GM21367 (cell line): Measurements from ENCODE around the gene MYLK.
"Not testable (repeated sequence)": the region's sequence is repeated elsewhere in the genome, so short reads cannot be mapped to it uniquely, and the experiment has no call there.

Source experiments
- ATAC-seq: cut with Tn5 transposase; IDR thresholded peaks from one replicate; pipeline ENCODE4 v1.9.1; 2021; ENCODE audit not compliant: unreplicated experiment

The MYLK gene

GRCh38 chr3:123703663-123704062 lies 180.5 kb downstream of the MYLK start:
- not testable (repeated sequence) for ATAC-seq

DNA sequence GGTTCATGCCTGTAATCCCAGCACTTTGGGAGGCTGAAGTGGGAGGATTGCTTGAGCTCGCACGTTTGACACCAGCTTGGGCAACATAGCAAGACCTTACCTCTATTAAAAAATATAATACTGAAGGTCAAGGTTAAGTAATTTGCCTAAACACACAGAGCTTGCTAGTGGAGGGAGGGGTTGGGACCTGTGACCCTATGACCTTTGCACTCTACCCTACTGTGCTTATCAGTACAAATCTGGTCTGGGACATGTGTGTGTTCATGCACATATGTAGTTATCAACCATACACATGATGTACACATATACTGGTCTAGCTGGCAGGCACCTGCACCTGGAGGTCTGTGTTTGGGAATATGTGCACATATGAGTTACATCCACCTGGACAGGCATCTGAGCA lies 181.4 kb downstream of the MYLK start:
- no peak for ATAC-seq

GRCh38 chr3:123702057-123702456 lies 182.1 kb downstream of the MYLK start:
- ATAC-seq: not testable (repeated sequence)

- ATAC-seq: no peak
Observed at GRCh38 chr3:123700791-123701722, 183.1 kb downstream of the MYLK start.

DNA sequence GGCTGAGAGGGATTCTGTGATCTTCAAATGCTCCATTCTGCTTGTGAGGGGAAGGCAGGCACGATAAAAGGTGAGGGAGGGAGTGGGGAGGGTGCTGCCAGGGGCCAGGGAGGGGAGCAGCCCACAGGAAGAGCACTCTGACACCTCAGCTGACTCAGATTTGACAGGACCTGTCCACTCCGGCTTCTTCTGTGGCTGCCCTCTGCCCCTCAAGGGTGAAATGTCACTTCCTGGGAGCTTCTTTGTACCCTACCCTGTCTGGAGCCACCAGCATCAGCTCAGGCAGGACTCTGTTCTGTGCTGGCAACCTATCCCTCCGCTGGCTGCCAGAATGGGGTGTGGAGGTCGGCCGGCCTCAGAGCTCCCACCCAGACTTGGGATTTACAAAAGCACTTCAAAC lies 185.3 kb downstream of the MYLK start:
- ATAC-seq: no peak

DNA sequence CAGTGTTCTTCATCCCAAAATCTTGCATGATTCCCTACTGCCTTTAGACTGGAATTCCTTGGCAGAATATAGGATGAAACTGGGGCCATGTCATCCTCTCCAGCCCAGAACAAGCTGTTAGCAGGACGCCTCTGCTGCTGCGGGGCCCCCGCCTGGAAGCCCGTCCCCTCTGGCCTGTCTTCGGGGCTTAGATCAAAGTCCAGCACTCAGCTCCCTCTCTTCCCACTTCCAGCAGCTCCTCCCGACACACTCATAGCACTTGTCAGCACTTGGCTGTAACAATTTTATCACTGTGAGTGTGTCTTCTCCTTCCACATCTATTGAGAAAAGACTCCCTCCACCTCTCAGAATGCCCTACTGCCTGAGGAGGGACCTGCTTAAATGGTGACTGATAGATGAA lies 187.3 kb downstream of the MYLK start:
- no peak for ATAC-seq

- no peak for ATAC-seq
Observed at GRCh38 chr3:123695731-123696640, 188.1 kb downstream of the MYLK start.

DNA sequence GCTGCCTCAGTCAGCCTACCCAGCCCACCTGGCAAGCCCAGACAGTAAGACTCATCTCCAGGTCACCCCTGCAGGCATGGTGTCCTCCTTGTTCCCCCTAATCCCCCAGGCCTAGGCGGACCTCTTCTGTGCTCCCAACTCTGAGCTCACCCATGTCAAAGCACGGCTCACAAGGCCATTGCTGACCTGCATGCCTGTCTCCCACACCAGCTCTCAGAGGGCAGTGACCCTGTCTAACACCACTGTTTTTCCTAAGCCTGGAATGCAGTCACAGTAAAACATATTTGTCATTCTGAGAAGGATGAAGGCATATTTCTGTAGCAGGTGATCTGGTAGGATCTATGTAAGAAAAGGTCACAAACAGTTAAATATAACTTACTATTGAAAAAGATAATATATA lies 189.0 kb downstream of the MYLK start:
- ATAC-seq: no peak

DNA sequence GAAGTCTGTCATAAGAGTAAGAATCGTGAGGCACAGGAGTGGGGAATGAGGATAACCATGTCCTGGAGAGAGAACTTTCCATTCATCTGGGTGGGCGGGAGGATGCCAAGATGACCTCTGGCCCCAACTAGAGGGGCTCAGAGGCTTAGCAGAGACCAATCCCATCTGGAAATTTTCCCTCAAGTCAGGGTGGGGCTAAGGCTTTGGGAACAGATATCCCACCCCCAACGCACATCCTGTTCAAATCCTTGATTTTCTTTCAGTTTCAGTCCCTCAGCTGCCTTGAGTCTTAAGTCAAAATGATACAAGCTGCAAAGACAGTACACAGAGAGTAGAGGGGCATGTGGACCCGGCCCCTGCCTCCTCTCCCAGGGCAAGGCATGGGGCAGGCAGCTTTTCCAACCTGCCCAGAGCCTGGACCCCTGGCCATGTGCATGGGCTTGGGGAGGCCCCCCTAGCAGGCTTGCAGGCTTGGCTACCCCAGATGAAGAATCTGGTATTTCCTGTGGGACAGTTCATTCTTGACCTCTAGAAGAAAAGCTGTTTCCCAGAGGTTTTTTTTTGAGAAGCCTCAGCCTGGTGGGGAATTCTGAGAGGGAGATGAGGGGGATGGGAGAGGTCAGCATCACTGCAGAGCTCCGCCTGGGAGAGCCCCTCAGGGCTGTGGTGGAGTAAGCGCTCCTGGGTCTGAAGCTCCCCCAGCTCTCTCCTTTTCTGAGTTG lies 189.6 kb downstream of the MYLK start:
- no peak for ATAC-seq

DNA sequence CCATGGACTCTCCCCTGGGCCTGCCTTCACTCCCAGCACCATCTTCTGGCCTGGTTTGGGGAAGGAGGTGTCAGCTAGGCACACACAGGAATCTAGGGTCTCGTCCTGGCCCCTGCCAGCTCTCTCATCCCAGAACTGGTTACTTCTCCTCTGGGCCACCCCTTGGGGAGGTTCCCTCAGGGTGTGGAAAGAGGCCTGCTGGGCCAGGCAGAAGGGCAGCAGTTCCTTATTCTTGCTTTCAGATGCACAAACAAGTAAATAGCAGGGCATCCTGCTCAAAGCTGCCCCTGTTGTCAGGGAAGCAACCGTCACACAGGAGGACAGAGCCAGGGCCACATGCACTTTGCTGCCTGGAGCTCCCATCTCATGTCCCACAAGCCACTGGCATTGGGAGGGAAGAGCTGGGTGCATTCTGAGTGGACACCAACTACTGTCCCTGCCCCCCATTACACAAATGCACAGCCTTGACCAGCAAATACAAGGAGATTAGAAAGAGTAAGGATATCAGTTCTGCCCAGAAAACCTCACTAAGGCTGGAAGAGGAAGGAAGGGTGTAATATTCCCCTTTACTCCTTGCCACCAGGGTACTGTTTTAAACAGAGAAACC lies 190.4 kb downstream of the MYLK start:
- ATAC-seq: no peak

GRCh38 chr3:123692671-123693070 lies 191.5 kb downstream of the MYLK start:
- ATAC-seq: no peak

DNA sequence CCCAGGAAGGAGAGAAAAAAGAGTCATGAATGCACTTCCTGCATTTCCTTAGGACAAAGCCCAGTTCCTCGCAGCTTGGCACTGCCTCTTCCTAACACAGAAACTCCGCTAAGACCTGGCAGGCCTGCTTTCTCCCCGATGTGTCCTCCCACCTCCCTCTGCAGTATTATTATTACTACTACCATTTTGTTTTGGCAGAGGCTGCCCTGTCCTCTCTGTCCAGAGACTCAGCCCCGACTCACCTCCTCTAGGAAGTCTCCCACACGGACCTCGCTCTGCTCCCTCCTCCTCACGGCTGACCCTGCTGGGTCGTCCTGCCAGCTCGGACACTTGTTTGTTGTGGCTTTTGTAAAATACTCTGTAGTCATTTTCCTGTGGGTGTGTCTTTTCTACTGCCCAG lies 192.1 kb downstream of the MYLK start:
- no peak for ATAC-seq

GRCh38 chr3:123689831-123690230 lies 194.3 kb downstream of the MYLK start:
- ATAC-seq: no peak

DNA sequence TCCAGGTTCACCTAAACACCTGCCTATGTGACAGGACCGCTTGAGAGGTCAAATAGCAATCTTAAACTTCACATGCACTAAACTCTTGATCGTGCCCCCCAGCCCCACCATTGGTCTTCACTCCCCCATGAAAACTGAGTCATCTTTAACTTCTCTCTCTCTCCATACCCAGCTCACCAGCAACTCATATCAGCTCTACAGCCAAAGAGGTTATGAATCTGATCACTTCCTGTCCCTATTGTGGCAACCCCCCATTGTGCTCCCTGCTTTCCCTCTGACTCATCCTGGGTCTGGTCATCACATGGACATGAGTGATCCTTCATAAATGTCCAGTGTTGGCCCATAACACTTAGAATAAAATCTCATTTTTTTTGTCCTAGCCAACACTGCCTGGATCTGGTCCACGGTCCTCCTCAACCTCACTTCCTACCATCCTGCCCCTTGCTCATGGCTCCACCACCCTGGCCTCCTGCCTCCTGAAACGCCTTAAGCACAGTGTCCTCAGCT lies 195.8 kb downstream of the MYLK start:
- ATAC-seq: no peak

DNA sequence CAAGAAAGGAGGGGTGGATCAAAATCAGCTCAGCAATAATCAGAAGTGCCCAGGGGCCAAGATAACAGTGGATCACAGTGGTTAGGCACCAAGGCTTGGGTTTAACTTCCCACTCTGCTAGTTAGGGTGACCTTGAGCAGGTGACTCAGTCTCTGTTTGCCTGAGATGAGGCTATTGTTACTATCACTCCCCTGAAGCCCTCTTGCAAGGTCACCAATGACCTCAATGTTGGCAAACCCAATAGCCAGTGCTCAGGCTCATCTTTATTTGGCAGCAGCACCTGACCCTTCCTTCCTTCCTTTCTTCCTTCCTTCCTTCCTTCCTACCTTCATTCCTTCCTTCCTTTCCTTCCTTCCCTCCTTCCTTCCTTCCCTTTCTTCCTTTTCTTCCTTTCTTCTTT lies 196.8 kb downstream of the MYLK start:
- no peak for ATAC-seq

DNA sequence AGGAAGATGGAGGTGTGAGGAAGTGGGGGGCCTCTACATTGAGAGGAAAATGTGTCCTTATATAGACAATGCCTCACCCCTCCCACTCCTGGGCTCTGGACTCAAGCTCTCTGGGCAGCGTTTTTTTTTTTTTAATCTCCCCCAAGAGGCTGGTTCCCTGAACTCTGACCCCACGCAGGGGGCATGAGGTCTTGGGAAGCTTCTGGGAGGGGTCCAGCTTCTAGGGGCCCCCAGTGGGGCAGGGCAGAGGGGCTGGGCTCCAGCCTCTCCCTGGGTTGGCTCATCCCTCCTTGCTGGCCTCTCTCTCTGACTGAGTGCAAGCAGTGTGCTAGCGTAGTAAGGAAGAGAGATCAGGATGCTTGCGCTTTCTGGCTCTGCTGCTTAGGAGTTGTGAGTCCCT lies 197.9 kb downstream of the MYLK start:
- no peak for ATAC-seq

DNA sequence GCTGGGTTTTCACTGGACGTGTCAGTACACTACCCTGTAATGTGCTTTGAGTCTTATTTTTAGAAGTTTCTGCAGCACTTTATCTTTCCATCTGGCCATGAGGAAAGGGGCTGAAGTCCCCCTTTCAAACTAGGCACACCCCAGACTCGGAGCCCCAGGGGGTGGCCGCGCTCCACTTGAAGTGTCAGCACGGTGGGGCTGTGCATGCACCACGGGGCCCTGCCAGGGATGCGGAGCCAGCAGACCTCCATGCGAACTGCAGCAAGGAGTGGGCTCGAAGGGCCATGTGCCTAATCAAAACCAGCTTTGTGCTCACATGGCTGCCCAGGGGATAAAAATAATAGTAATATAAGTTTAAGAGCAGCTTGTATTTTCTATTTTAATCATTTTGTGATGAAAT lies 198.4 kb downstream of the MYLK start:
- no peak for ATAC-seq

- no peak for ATAC-seq
Observed at GRCh38 chr3:123684636-123685035, 199.5 kb downstream of the MYLK start.

DNA sequence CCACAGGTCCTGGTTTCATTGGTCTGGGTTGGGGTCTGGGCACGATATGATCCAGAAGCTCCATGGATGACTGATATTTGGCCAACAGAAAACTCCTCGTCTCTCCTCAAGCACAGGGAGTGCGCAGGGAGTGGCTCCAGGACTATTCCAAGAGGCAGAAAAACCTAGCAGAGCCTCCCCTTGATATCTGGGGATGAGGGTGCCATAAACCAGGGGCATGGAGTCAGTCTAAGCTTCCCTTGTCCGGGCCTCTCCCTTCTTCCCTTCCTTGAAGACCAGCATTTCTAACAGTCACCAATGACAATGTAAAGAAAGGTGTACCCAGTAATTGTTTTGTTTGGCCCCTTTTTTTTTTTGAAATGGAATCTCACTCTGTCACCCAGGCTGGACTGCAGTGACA lies 199.9 kb downstream of the MYLK start:
- no peak for ATAC-seq

DNA sequence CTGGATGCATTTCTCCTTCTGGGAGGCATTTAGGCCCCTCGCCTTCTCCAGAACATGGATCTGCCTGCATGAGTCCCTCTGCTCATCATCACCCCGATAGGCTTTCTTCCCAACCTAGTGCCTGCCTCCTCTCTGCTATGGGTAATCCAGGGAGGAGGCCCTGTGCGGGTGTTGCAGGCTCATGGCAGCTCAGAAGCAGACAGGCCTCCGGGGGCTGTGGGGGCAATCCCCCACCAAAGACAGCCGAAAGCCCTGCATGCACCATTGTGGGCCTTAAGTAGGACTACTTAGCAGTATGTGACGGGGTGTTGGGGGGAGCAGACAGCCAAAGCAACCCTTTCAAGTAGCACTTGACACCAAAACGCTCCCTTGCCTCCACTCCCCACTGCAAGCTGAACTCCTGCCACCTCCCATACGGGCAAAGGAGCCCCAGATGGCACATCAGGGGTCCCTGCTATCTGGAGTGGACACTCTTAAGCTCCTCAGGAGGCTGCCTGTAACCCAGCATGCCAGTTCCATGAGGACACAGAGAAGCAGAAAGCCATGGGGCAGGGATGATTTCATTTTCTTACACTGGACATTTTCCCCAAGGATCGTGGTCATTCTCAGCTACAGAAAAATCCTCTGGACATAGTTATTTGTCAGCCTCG lies 200.5 kb downstream of the MYLK start:
- no peak for ATAC-seq
